ENCODE measurements around the gene SV2B.

The SV2B gene

GRCh38 chr15:91101608-91101920 lies 1.5 kb downstream of the SV2B start:
- no peak for DNase-seq (ENCODE audit: low read depth)
- H3K4me3 ChIP-seq (ENCODE audit: low read depth, low read length) = no peak overlapping the region
- TF ChIP-seq CTCF (IDR thresholded peaks at IDR 0.05; ENCODE audit: low read depth, low read length, missing control alignments) = no peak

GRCh38 chr15:91102546-91103330 lies 2.7 kb downstream of the SV2B start:
- TF ChIP-seq CTCF (IDR thresholded peaks at IDR 0.05; ENCODE audit: low read depth, low read length, missing control alignments) = no peak
- no peak overlapping the region for H3K4me3 ChIP-seq (ENCODE audit: low read depth, low read length)
- DNase-seq (ENCODE audit: low read depth) = no peak

GRCh38 chr15:91104111-91104510 lies 4.1 kb downstream of the SV2B start:
- no peak for DNase-seq (ENCODE audit: low read depth)
- no peak for TF ChIP-seq CTCF (IDR thresholded peaks at IDR 0.05; ENCODE audit: low read depth, low read length, missing control alignments)
- H3K4me3 ChIP-seq (ENCODE audit: low read depth, low read length) = no peak overlapping the region

GRCh38 chr15:91108421-91108820 lies 8.4 kb downstream of the SV2B start:
- TF ChIP-seq CTCF (IDR thresholded peaks at IDR 0.05; ENCODE audit: low read depth, low read length, missing control alignments) = no peak
- no peak for DNase-seq (ENCODE audit: low read depth)
- no peak overlapping the region for H3K4me3 ChIP-seq (ENCODE audit: low read depth, low read length)

GRCh38 chr15:91109885-91110284 lies 9.8 kb downstream of the SV2B start:
- DNase-seq (ENCODE audit: low read depth) = no peak
- no peak for TF ChIP-seq CTCF (IDR thresholded peaks at IDR 0.05; ENCODE audit: low read depth, low read length, missing control alignments)
- no peak overlapping the region for H3K4me3 ChIP-seq (ENCODE audit: low read depth, low read length)

- DNase-seq (ENCODE audit: low read depth) = no peak
- H3K4me3 ChIP-seq (ENCODE audit: low read depth, low read length) = no peak overlapping the region
These were observed 10.3 kb downstream of the SV2B start for GRCh38 chr15:91110407-91110806.

More at GRCh38 chr15:91110407-91110806, 10.3 kb downstream of the SV2B start:
- TF ChIP-seq CTCF (IDR thresholded peaks at IDR 0.05; ENCODE audit: low read depth, low read length, missing control alignments) = no peak

All from GM12864 (cell line).